ENCODE results near the gene RHOC. TPM values are rescaled to one million over a fixed set of nuclear protein-coding genes. Genes with fewer than 3 reads are reported as not detected.

RHOC gene
- total and polyA plus RNA-seq, 2 experiments from 2014 or later, result 65.4 to 76.7 TPM

DNA sequence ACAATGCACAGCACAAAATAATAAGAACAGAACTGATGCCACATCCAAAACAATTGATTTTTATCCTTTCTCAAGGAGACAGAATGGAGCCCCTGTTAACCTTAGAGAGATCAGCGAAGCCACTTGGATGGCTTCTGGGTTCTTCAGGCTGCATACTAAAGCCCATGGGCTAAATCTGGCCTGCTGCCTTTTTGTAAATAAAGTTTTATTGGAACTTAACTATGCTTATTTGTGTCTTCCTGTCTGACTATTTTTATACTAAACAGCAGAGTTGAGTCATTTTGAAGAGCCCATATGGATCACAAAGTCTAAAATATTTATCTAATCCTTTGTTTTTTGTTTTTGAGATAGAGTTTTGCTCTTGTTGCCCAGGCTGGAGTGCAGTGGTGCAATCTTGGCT, 24.5 kb upstream of the RHOC start (continued):
- TF ChIP-seq, protein P1, sequence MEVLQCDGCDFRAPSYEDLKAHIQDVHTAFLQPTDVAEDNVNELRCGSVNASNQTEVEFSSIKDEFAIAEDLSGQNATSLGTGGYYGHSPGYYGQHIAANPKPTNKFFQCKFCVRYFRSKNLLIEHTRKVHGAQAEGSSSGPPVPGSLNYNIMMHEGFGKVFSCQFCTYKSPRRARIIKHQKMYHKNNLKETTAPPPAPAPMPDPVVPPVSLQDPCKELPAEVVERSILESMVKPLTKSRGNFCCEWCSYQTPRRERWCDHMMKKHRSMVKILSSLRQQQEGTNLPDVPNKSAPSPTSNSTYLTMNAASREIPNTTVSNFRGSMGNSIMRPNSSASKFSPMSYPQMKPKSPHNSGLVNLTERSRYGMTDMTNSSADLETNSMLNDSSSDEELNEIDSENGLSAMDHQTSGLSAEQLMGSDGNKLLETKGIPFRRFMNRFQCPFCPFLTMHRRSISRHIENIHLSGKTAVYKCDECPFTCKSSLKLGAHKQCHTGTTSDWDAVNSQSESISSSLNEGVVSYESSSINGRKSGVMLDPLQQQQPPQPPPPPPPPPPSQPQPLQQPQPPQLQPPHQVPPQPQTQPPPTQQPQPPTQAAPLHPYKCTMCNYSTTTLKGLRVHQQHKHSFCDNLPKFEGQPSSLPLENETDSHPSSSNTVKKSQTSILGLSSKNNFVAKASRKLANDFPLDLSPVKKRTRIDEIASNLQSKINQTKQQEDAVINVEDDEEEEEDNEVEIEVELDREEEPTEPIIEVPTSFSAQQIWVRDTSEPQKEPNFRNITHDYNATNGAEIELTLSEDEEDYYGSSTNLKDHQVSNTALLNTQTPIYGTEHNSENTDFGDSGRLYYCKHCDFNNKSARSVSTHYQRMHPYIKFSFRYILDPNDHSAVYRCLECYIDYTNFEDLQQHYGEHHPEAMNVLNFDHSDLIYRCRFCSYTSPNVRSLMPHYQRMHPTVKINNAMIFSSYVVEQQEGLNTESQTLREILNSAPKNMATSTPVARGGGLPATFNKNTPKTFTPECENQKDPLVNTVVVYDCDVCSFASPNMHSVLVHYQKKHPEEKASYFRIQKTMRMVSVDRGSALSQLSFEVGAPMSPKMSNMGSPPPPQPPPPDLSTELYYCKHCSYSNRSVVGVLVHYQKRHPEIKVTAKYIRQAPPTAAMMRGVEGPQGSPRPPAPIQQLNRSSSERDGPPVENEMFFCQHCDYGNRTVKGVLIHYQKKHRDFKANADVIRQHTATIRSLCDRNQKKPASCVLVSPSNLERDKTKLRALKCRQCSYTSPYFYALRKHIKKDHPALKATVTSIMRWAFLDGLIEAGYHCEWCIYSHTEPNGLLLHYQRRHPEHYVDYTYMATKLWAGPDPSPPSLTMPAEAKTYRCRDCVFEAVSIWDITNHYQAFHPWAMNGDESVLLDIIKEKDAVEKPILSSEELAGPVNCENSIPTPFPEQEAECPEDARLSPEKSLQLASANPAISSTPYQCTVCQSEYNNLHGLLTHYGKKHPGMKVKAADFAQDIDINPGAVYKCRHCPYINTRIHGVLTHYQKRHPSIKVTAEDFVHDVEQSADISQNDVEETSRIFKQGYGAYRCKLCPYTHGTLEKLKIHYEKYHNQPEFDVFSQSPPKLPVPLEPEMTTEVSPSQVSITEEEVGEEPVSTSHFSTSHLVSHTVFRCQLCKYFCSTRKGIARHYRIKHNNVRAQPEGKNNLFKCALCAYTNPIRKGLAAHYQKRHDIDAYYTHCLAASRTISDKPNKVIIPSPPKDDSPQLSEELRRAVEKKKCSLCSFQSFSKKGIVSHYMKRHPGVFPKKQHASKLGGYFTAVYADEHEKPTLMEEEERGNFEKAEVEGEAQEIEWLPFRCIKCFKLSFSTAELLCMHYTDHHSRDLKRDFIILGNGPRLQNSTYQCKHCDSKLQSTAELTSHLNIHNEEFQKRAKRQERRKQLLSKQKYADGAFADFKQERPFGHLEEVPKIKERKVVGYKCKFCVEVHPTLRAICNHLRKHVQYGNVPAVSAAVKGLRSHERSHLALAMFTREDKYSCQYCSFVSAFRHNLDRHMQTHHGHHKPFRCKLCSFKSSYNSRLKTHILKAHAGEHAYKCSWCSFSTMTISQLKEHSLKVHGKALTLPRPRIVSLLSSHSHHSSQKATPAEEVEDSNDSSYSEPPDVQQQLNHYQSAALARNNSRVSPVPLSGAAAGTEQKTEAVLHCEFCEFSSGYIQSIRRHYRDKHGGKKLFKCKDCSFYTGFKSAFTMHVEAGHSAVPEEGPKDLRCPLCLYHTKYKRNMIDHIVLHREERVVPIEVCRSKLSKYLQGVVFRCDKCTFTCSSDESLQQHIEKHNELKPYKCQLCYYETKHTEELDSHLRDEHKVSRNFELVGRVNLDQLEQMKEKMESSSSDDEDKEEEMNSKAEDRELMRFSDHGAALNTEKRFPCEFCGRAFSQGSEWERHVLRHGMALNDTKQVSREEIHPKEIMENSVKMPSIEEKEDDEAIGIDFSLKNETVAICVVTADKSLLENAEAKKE (CRISPR knock-in tag; IDR thresholded peaks at IDR 0.05), result no peak

GRCh38 chr1:112729909-112730308, 23.0 kb upstream of the RHOC start:
- no peaks in the 10 kb centered on the region for H3F3A ChIP-seq (replicated peaks; ENCODE audit: low read depth)
- Mint-ChIP-seq H3K27me3 (ENCODE audit: insufficient read depth, low read depth, poor library complexity) (peaks cover 2% of the 10 kb centered on the region), H3K27ac (no peak overlapping the region), H3K4me3 (no peak overlapping the region), H3K9me3 (peaks cover 5% of the 10 kb centered on the region; the same call in 1 of the 3 replicates), H3K4me1 (peaks cover 3% of the 10 kb centered on the region; the same call in 2 of the 3 replicates), H3K36me3 (ENCODE audit: low read depth) (no peaks in the 10 kb centered on the region)
- no peaks in the 10 kb centered on the region for H3K36me3 ChIP-seq (ENCODE audit: insufficient read depth)
- no peak overlapping the region for H3K4me2 ChIP-seq
- 0 out of 2 replicates have a peak, but pooled peaks cover 4% of the 10 kb centered on the region for H3K4me1 ChIP-seq (ENCODE audit: insufficient read depth)
- H3K27me3 ChIP-seq (ENCODE audit: insufficient read depth), result no peaks in the 10 kb centered on the region; the same call in 1 of the 2 replicates
- H3K9me2 ChIP-seq (ENCODE audit: insufficient read depth), result no peaks in the 10 kb centered on the region
- H2AFZ ChIP-seq, result no peak overlapping the region
- no peaks in the 10 kb centered on the region for H3K79me2 ChIP-seq (replicated peaks; ENCODE audit: insufficient read depth)
- no peak overlapping the region for H3K27ac ChIP-seq (ENCODE audit: low read depth)
- ATAC-seq (no peak), DNase-seq (ENCODE audit: low spot score) (no peak)
- no peaks in the 10 kb centered on the region for H4K20me1 ChIP-seq (replicated peaks; ENCODE audit: insufficient read depth)
- no peak overlapping the region for H3K4me3 ChIP-seq
- no peak for TF ChIP-seq ZNF114 (CRISPR knock-in tag; IDR thresholded peaks at IDR 0.05)
- TF ChIP-seq EZH2 (IDR thresholded peaks at IDR 0.05; ENCODE audit: low read depth, unreplicated experiment), result no peak
- TF ChIP-seq EZH2phosphoT487 (IDR thresholded peaks at IDR 0.05; ENCODE audit: unreplicated experiment), result no peak
- TF ChIP-seq JUNB (IDR thresholded peaks at IDR 0.05; ENCODE audit: unreplicated experiment), result no peak
- no peak for TF ChIP-seq ZNF331 (CRISPR knock-in tag; IDR thresholded peaks at IDR 0.05; ENCODE audit: low read depth)
- no peak for TF ChIP-seq REST (IDR thresholded peaks at IDR 0.05; ENCODE audit: unreplicated experiment)
- no peak for TF ChIP-seq POLR2AphosphoS5 (IDR thresholded peaks at IDR 0.05; ENCODE audit: low read depth)
- TF ChIP-seq, protein P2, sequence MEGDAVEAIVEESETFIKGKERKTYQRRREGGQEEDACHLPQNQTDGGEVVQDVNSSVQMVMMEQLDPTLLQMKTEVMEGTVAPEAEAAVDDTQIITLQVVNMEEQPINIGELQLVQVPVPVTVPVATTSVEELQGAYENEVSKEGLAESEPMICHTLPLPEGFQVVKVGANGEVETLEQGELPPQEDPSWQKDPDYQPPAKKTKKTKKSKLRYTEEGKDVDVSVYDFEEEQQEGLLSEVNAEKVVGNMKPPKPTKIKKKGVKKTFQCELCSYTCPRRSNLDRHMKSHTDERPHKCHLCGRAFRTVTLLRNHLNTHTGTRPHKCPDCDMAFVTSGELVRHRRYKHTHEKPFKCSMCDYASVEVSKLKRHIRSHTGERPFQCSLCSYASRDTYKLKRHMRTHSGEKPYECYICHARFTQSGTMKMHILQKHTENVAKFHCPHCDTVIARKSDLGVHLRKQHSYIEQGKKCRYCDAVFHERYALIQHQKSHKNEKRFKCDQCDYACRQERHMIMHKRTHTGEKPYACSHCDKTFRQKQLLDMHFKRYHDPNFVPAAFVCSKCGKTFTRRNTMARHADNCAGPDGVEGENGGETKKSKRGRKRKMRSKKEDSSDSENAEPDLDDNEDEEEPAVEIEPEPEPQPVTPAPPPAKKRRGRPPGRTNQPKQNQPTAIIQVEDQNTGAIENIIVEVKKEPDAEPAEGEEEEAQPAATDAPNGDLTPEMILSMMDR (conservative IDR thresholded peaks at IDR 0.05; ENCODE audit: low read depth in 2 of 2), result no peak
- no peak for TF ChIP-seq STAT1 (IDR thresholded peaks at IDR 0.05; ENCODE audit: unreplicated experiment)
- TF ChIP-seq, protein P3, sequence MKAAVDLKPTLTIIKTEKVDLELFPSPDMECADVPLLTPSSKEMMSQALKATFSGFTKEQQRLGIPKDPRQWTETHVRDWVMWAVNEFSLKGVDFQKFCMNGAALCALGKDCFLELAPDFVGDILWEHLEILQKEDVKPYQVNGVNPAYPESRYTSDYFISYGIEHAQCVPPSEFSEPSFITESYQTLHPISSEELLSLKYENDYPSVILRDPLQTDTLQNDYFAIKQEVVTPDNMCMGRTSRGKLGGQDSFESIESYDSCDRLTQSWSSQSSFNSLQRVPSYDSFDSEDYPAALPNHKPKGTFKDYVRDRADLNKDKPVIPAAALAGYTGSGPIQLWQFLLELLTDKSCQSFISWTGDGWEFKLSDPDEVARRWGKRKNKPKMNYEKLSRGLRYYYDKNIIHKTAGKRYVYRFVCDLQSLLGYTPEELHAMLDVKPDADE (IDR thresholded peaks at IDR 0.05), result no peak

Data from GM23338 (cell line).